Spleen (tissue), 7 donors: Measurements from ENCODE around the gene NT5DC2.

Experiments used
- CTCF ChIP-seq, 11 experiments: fragments of 200-600 bp in 7 of 11; fragments of 450-650 bp in 4 of 11; sonication (generic) in 4 of 11; IDR thresholded peaks in 8 of 11; conservative IDR thresholded peaks in 3 of 11; 1 replicate in 7 of 11; 2 replicates in 4 of 11; pipeline versions ENCODE4 v1.4.0 to v1.8.0; 2016 to 2021; ENCODE audit warnings: antibody characterized with exemption in 11 of 11, inconsistent platforms in 4 of 11, mild to moderate bottlenecking in 1 of 11
- POLR2A ChIP-seq, 3 donors: fragments of 450-650 bp; IDR thresholded peaks; one replicate each; pipeline ENCODE4 v1.5.1; 2017; ENCODE audit warnings: antibody characterized with exemption in 3 of 3, mild to moderate bottlenecking in 1 of 3
- POLR2AphosphoS5 ChIP-seq, 3 donors: sonication (generic); formaldehyde crosslinking; IDR thresholded peaks; one replicate each; pipeline ENCODE4 v1.5.1; 2017; ENCODE audit warnings: antibody characterized with exemption in 3 of 3
- donor health status: DM: no; HTN: no; CAD: no; lungs with moderate emphysema.
- donor health status: DM: no; HTN: no; CAD: no.
- donor health status: DM: no; HTN: no; CAD: no.

- TF ChIP-seq POLR2A (IDR thresholded peaks at IDR 0.05) (no peak), CTCF (IDR thresholded peaks at IDR 0.05 in 8 of 11, conservative IDR thresholded peaks at IDR 0.05 in 3 of 11) (no peak), POLR2AphosphoS5 (IDR thresholded peaks at IDR 0.05) (peak in 2 of 3 donors; percentile 8 to 41)
These were observed 49.9 kb downstream of the NT5DC2 start for GRCh38 chr3:52483577-52484381.
